Measurements from ENCODE around the gene RBBP8NL. TPM values are rescaled to one million over a fixed set of nuclear protein-coding genes. Genes with fewer than 3 reads are reported as not detected.

Gene RBBP8NL
- total and polyA plus RNA-seq, 12 donors: not detected

DNA sequence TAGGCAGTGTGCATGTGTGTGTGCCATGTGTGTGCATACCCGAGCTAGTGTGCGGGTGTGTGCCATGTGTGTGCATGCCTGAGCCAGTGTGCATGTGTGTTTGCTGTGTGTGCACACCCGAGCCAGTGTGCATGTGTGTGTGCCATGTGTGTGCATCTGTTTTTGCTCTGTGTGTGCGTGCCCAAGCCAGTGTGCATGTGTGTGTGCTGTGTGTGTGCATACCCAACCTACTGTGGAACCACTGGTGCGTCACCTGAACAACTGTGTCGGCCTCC lies 5.7 kb downstream of the RBBP8NL start:
- TF ChIP-seq, protein P1, sequence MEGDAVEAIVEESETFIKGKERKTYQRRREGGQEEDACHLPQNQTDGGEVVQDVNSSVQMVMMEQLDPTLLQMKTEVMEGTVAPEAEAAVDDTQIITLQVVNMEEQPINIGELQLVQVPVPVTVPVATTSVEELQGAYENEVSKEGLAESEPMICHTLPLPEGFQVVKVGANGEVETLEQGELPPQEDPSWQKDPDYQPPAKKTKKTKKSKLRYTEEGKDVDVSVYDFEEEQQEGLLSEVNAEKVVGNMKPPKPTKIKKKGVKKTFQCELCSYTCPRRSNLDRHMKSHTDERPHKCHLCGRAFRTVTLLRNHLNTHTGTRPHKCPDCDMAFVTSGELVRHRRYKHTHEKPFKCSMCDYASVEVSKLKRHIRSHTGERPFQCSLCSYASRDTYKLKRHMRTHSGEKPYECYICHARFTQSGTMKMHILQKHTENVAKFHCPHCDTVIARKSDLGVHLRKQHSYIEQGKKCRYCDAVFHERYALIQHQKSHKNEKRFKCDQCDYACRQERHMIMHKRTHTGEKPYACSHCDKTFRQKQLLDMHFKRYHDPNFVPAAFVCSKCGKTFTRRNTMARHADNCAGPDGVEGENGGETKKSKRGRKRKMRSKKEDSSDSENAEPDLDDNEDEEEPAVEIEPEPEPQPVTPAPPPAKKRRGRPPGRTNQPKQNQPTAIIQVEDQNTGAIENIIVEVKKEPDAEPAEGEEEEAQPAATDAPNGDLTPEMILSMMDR (IDR thresholded peaks at IDR 0.05): no peak
- TF ChIP-seq POLR2A (IDR thresholded peaks at IDR 0.05): no peak
- 84 to 100% (median 88%) methylated on average over 3 to 6 of the region's 6 CpGs for WGBS, 4 donors
- Histone ChIP-seq H3K4me1 (replicated peaks in 1 of 2) (no peaks in the 10 kb centered on the region), H3K36me3 (replicated peaks in 1 of 2) (no peaks in the 10 kb centered on the region), H3K27me3 (no peaks in the 10 kb centered on the region), H3K27ac (no peak overlapping the region), H3K4me3 (no peak overlapping the region), H3K9me3 (replicated peaks in 1 of 3) (no peaks in the 10 kb centered on the region)
- no peak for DNase-seq
- intact Hi-C loops (cut with DNase I): no loop called here

DNA sequence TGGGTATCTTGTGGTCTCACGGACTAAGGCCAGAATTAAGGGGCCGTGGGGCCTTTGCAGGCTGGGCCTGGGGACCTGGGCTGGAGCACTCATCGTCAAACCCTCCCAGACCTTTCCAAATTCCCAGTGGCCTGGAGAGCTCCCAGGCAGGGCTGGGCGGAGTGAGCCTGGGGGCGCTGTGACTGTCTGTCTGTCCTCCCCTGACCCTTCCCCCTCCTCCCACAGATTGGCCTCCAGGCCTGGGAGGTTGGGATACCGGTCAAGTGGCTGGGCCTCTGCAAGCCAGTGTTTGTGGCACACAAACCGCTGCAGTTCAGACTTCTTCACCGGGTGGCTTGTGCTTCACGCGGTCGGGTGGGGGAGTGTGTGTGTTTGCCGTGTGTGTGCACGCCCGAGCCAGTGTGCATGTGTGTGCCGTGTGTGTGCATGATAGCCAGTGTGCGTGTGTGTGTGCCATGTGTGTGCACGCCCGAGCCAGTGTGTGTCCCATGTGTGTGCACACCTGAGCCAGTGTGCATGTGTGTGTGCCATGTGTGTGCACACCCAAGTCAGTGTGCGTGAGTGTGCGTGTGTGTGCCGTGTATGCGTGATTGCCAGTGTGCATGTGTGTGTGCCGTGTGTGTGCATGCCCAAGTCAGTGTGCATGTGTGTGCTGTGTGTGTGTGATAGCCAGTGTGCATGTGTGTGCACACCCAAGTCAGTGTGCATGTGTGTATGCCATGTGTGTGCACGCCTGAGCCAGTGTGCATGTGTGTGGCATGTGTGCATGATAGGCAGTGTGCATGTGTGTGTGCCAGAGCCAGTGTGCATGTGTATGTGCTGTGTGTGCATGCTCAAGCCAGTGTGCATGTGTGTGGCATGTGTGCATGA lies 6.3 kb downstream of the RBBP8NL start:
- DNase-seq: no peak
- intact Hi-C loops (cut with DNase I): no loop called here
- 72 to 87% (median 84%) methylated on average over 5 to 24 of the region's 24 CpGs for WGBS, 4 donors
- Histone ChIP-seq H3K4me3 (no peak overlapping the region), H3K4me1 (replicated peaks in 1 of 2) (no peaks in the 10 kb centered on the region), H3K36me3 (replicated peaks in 1 of 2) (no peaks in the 10 kb centered on the region), H3K27ac (no peak overlapping the region), H3K27me3 (no peaks in the 10 kb centered on the region), H3K9me3 (replicated peaks in 1 of 3) (no peaks in the 10 kb centered on the region)
- TF ChIP-seq, protein P1 (IDR thresholded peaks at IDR 0.05): no peak

DNA sequence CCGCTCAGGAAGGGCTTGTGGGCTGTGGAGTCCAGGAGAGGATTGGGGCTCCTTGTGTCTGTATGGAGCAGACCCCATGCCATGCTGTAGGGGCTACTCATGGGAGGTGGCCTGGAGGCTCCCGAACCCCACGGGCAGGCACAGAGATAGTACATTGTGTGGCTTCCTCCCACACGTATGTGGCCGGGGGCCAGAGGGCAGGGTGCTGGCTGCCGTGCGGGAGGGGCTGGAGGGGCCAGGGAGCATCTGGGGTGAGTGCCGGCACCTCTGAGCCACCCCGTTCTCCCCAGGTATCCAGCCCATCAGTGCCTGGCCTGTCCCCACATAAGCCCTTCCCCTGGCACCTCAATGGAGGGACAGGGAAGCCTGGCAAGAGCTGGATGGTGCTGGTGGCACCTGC lies 7.6 kb downstream of the RBBP8NL start:
- Histone ChIP-seq H3K36me3 (replicated peaks in 1 of 2) (no peaks in the 10 kb centered on the region), H3K27me3 (no peaks in the 10 kb centered on the region), H3K27ac (no peak overlapping the region), H3K9me3 (replicated peaks in 1 of 3) (no peaks in the 10 kb centered on the region), H3K4me3 (no peak overlapping the region), H3K4me1 (replicated peaks in 1 of 2) (no peaks in the 10 kb centered on the region)
- TF ChIP-seq, protein P1 (IDR thresholded peaks at IDR 0.05): no peak
- no peak for TF ChIP-seq POLR2A (IDR thresholded peaks at IDR 0.05)
- intact Hi-C loops (cut with DNase I): no loop called here
- no peak for DNase-seq
- 75 to 85% (median 77%) methylated on average over 4 to 9 of the region's 9 CpGs for WGBS, 4 donors

DNA sequence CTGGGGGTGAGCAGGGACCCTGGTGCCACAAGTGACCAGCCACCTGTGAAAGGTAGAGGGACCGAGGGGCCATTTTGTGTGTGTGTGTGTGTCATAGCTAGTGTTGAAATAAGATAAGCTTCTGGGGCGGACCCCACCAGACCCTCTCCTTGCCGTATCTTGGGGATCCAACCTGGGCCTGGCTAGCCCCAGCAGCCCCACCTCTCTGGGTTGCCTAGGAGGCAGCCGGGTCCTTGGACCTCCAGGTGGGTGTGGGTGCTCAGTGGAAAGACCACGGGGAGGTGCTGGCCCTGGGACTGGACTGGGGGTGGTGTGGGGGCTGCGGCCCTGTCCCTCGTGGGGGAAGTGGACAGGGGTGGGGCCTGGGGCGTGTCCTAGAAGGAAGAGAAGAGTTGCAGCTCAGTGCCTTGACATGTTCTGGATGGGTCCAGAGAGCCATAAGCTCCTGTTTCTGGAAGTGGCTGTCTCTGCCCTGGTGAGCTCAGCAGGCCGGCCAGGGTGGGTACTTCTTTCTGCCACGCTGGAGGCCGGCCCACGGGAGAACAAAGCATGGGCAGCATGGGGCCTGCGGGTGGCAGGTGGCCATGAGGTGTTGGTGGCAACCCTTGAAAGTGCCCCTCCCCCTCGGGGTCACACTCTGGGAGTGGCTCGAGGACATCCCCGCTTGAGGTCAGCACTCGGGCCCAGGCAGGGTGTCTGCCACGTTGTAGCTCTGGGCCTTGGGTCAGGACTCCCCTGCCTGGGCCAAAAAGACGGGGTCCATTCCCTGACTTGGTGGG lies 8.4 kb downstream of the RBBP8NL start:
- TF ChIP-seq POLR2A (IDR thresholded peaks at IDR 0.05): no peak
- TF ChIP-seq, protein P1 (IDR thresholded peaks at IDR 0.05): no peak
- H3K27ac ChIP-seq: no peak overlapping the region
- no peaks in the 10 kb centered on the region for H3K27me3 ChIP-seq
- H3K9me3 ChIP-seq (replicated peaks in 1 of 3): no peaks in the 10 kb centered on the region
- H3K4me1 ChIP-seq (replicated peaks in 1 of 2): no peaks in the 10 kb centered on the region
- H3K4me3 ChIP-seq: no peak overlapping the region
- DNase-seq: no peak
- intact Hi-C loops (cut with DNase I): no loop called here
- WGBS, 4 donors: 60 to 79% (median 74%) methylated on average over 2 to 19 of the region's 19 CpGs
- no peaks in the 10 kb centered on the region for H3K36me3 ChIP-seq (replicated peaks in 1 of 2)

Measured in adrenal gland (tissue), 12 donors.